ENCODE measurements around the gene DNAJB6.

Gene DNAJB6

GRCh38 chr7:157410831-157411556, 74.2 kb downstream of the DNAJB6 start:
- peaks cover 43% of the 10 kb centered on the region for H4K20me1 ChIP-seq (ENCODE audit: insufficient read depth, low read length)
- no peak overlapping the region for H3K4me3 ChIP-seq (ENCODE audit: low read depth in 1 of 2, low read length in 2 of 2)
- H3K4me2 ChIP-seq (ENCODE audit: insufficient read depth, low read length), result no peak overlapping the region
- DNase-seq (no peak), ATAC-seq (ENCODE audit: insufficient read depth, low read depth) (0 out of 3 replicates have a peak, but pooled peaks have one; percentile 2)
- H3K9me3 ChIP-seq (ENCODE audit: insufficient read depth, low read length, severe bottlenecking), result no peaks in the 10 kb centered on the region
- peaks cover 86% of the 10 kb centered on the region for H3K36me3 ChIP-seq (ENCODE audit: insufficient read depth, low read length)
- no peak overlapping the region for H3K9ac ChIP-seq (ENCODE audit: low read depth, low read length)
- TF ChIP-seq EZH2 (IDR thresholded peaks at IDR 0.05; ENCODE audit: borderline replicate concordance, low read depth, low read length, severe bottlenecking), result no peak
- 0 out of 2 replicates have a peak, but pooled peaks cover 4% of the 10 kb centered on the region for H3K79me2 ChIP-seq (ENCODE audit: insufficient read depth, low read length)
- H3K27me3 ChIP-seq (ENCODE audit: insufficient read depth, low read length, poor library complexity), result no peaks in the 10 kb centered on the region
- no peaks in the 10 kb centered on the region for H3K4me1 ChIP-seq (ENCODE audit: insufficient read depth, low read length)
- no peak overlapping the region for H2AFZ ChIP-seq (ENCODE audit: low read depth, low read length)
- H3K27ac ChIP-seq (ENCODE audit: low read length), result no peak overlapping the region

- Histone ChIP-seq H3K4me1 (ENCODE audit: insufficient read depth, low read length) (no peaks in the 10 kb centered on the region), H2AFZ (ENCODE audit: low read depth, low read length) (no peak overlapping the region), H3K36me3 (ENCODE audit: insufficient read depth, low read length) (peaks cover 87% of the 10 kb centered on the region), H3K4me2 (ENCODE audit: insufficient read depth, low read length) (no peak overlapping the region), H3K27ac (ENCODE audit: low read length) (no peak overlapping the region), H3K4me3 (ENCODE audit: low read depth in 1 of 2, low read length in 2 of 2) (no peak overlapping the region), H3K79me2 (ENCODE audit: insufficient read depth, low read length) (0 out of 2 replicates have a peak, but pooled peaks cover 3% of the 10 kb centered on the region), H3K9me3 (ENCODE audit: insufficient read depth, low read length, severe bottlenecking) (no peaks in the 10 kb centered on the region), H4K20me1 (ENCODE audit: insufficient read depth, low read length) (peaks cover 38% of the 10 kb centered on the region), H3K9ac (ENCODE audit: low read depth, low read length) (no peak overlapping the region), H3K27me3 (ENCODE audit: insufficient read depth, low read length, poor library complexity) (no peaks in the 10 kb centered on the region)
- DNase-seq (no peak), ATAC-seq (ENCODE audit: insufficient read depth, low read depth) (0 out of 3 replicates have a peak, but pooled peaks have one; percentile 13)
- no peak for TF ChIP-seq EZH2 (IDR thresholded peaks at IDR 0.05; ENCODE audit: borderline replicate concordance, low read depth, low read length, severe bottlenecking)
- no peak for TF ChIP-seq CTCF (IDR thresholded peaks at IDR 0.05; ENCODE audit: borderline replicate concordance, extremely low read depth, low read length, poor library complexity, severe bottlenecking)
Measured at GRCh38 chr7:157411580-157411979, 74.8 kb downstream of the DNAJB6 start.

- DNase-seq (no peak), ATAC-seq (ENCODE audit: insufficient read depth, low read depth) (no peak)
- H4K20me1 ChIP-seq (ENCODE audit: insufficient read depth, low read length), result peaks cover 36% of the 10 kb centered on the region
- H3K9me3 ChIP-seq (ENCODE audit: insufficient read depth, low read length, severe bottlenecking), result no peaks in the 10 kb centered on the region
- H3K79me2 ChIP-seq (ENCODE audit: insufficient read depth, low read length), result 0 out of 2 replicates have a peak, but pooled peaks cover 3% of the 10 kb centered on the region
- H3K4me3 ChIP-seq (ENCODE audit: low read depth in 1 of 2, low read length in 2 of 2), result no peak overlapping the region
- H3K9ac ChIP-seq (ENCODE audit: low read depth, low read length), result no peak overlapping the region
- no peak overlapping the region for H3K4me2 ChIP-seq (ENCODE audit: insufficient read depth, low read length)
- H3K27ac ChIP-seq (ENCODE audit: low read length), result no peak overlapping the region
- H3K4me1 ChIP-seq (ENCODE audit: insufficient read depth, low read length), result no peaks in the 10 kb centered on the region
- H2AFZ ChIP-seq (ENCODE audit: low read depth, low read length), result no peak overlapping the region
- no peak for TF ChIP-seq EZH2 (IDR thresholded peaks at IDR 0.05; ENCODE audit: borderline replicate concordance, low read depth, low read length, severe bottlenecking)
- no peak for TF ChIP-seq CTCF (IDR thresholded peaks at IDR 0.05; ENCODE audit: borderline replicate concordance, extremely low read depth, low read length, poor library complexity, severe bottlenecking)
- H3K27me3 ChIP-seq (ENCODE audit: insufficient read depth, low read length, poor library complexity), result no peaks in the 10 kb centered on the region
- peaks cover 88% of the 10 kb centered on the region for H3K36me3 ChIP-seq (ENCODE audit: insufficient read depth, low read length)
Measured at GRCh38 chr7:157412021-157412443, 75.2 kb downstream of the DNAJB6 start.

GRCh38 chr7:157412491-157413180, 75.8 kb downstream of the DNAJB6 start:
- H3K27ac ChIP-seq (ENCODE audit: low read length), result no peak overlapping the region
- H3K36me3 ChIP-seq (ENCODE audit: insufficient read depth, low read length), result peaks cover 89% of the 10 kb centered on the region
- peaks cover 30% of the 10 kb centered on the region for H4K20me1 ChIP-seq (ENCODE audit: insufficient read depth, low read length)
- H3K4me1 ChIP-seq (ENCODE audit: insufficient read depth, low read length), result no peaks in the 10 kb centered on the region
- H3K9ac ChIP-seq (ENCODE audit: low read depth, low read length), result no peak overlapping the region
- TF ChIP-seq CTCF (IDR thresholded peaks at IDR 0.05; ENCODE audit: borderline replicate concordance, extremely low read depth, low read length, poor library complexity, severe bottlenecking), result no peak
- no peak for TF ChIP-seq EZH2 (IDR thresholded peaks at IDR 0.05; ENCODE audit: borderline replicate concordance, low read depth, low read length, severe bottlenecking)
- no peak overlapping the region for H3K4me3 ChIP-seq (ENCODE audit: low read depth in 1 of 2, low read length in 2 of 2)
- DNase-seq, result no peak
- no peak for ATAC-seq (ENCODE audit: insufficient read depth, low read depth)
- H3K27me3 ChIP-seq (ENCODE audit: insufficient read depth, low read length, poor library complexity), result no peaks in the 10 kb centered on the region
- no peak overlapping the region for H3K4me2 ChIP-seq (ENCODE audit: insufficient read depth, low read length)
- H3K9me3 ChIP-seq (ENCODE audit: insufficient read depth, low read length, severe bottlenecking), result no peaks in the 10 kb centered on the region
- no peak overlapping the region for H2AFZ ChIP-seq (ENCODE audit: low read depth, low read length)
- 0 out of 2 replicates have a peak, but pooled peaks cover 3% of the 10 kb centered on the region for H3K79me2 ChIP-seq (ENCODE audit: insufficient read depth, low read length)
